SHP77 treated with DMSO at 0.1 percent for 48 hours (cell line): ENCODE data around the gene PRSS56.

Experiments
- DNase-seq: peaks from one replicate; lab custom pipeline; 2025; lab: John Stamatoyannopoulos, UW

PRSS56 gene

DNA sequence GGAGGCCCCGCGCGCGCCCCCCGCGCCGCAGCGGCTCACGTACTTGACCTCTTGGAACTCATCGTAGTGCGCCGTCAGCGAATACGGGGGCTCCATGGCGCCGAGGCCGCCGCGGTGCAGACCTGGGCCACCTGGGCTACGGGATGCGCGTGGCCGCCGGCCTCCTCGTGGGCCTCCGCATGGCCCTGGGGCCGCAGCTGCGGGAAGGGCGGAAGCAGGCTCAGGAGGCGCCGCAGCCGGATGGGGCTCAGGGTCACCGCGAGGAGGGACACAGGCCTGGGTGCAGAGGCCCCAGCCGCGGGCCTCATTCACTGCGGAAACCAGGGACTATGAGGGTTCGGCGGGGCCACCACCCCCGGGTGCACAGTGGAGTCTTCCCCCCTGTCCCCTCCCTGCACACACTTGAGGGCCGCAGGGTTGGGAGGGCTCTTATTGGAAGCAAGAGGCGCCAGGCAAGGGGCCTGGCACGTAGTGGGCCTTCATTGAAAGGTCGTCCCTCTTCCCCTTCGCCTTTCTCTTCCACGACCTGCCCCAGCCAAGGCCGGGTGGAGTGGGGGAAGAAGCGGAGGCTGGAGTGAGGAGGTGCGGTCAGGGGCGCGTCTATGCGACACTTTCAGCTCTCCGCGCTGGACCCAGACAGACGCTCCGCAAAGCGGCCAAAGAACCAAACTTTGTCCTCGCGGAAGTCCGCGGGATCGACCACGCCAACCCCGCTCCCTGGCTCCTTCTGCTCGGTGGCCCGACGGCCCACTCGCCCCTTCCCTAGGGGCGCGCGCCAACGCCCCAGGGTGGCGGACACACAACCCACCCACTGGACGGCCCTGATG, 33.4 kb upstream of the PRSS56 start:
- DNase-seq, result no peak

DNA sequence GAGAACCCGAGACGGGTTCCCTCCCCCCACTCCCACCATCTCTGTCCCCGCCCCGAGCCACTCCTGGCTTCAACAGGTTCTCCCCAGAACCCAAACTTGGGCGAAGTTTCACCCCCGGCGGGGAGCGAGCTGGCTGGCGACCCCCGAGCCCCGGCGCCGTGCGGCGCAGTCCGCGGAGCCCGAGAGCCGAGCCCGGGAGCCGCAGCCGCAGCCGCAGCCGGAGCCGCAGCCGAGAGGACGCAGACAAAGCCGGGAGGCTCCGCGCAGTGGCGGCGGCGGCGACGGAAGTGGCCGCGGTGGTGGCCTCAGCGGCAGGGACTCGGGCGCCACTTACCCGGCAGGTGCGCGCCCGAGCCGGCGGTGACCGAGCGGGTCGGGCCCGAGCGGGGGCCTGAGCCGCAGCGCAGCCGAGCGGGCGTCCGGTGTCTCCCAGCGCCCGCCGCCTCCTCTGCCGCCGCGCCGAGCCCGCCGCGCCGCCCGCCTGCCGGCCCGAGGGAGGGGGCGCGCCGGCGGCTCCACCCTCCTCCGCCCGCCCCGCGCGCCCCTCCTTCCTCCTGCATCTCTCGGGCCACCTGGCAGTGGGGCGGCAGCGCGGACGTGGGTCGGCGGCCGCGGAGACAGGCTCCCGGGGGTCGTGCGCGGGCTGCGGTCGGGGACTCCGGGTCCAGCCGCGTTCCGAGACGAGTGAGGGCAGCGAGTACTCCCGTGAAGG, 32.6 kb upstream of the PRSS56 start, which contains the start of gene ECEL1:
Gene ECEL1 (minus strand): TSS at position 450 of the 712 bp plus-strand sequence. CDS start 1,181 bp downstream, outside the sequence.
- DNase-seq, result no peak

GRCh38 chr2:232488097-232488711, 32.0 kb upstream of the PRSS56 start:
- DNase-seq, result no peak

DNA sequence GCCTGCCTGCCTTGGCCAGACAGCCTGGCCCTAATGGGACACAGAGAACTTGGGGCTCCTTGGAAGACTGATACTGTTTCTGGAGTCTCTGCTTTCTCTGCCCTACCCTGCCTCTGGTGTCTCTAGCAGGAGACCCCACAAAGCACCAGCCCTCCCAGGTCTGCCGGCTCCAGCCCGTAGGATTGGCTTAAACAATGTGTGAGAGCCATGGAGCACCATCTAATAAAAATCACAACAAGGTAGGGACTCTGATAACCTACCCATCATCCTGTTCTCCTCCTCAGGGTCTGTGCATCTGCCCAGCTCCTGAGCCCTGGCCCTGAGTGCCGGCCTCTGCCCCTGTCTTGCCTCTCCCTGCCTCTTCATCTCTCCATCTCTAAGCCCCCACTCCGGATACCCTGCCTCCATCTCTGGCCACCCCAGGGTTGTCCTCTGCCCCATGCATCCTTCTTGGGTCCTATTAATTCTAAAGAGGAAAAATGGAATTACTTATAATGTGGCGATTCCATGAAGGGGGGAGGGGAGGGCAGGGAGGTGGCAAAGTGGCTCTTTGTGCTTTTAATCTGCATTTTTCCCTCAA, 31.4 kb upstream of the PRSS56 start:
- no peak for DNase-seq

GRCh38 chr2:232489516-232490220, 30.5 kb upstream of the PRSS56 start:
- no peak for DNase-seq

DNA sequence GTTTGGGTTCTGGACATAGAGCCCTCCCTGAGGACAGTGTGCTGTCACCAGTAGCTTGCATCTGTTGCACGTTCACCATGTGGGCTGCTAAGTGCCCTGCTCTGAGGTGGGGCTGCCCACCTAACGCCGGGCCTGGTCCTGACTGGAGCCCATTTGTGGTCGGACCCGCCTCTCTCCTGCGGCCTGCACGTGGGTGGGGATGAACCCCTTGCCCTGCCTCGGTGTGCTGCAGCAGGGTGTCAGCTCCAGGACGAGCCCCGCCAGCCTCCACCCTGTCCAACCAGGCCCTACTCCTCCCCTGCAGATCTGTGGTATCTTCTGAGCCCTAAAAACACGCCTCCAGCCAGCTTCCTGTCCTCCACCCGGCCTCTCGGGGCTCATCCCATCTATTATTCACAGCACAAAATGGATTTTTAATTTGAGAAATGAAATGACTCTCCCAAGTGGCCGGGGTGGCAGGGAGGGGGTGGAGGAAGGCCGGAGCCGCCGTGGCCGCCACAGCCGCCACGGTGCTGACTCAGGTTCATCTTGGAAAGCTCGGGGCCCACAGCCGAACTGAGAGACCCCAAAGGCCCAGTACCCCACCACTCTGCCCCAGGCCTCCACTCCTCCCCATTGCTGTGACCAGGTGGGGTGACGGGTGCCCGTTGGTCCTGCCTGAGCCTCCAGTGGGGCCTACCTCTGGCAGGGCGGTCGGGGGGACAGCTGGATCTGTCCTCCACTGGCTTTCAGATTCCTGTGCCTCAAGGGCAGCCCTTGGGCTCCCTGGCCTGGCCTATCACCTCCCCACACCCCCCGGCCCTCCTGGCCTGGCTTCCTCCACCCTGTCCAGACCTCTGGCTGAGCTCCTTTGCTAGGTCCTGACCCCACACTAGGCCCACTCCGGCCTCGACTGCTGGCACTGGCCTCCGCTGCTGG, 29.7 kb upstream of the PRSS56 start:
- DNase-seq, result no peak

GRCh38 chr2:232491139-232491780, 28.9 kb upstream of the PRSS56 start:
- DNase-seq, result peak; percentile 69

GRCh38 chr2:232492236-232492848, 27.8 kb upstream of the PRSS56 start:
- no peak for DNase-seq

DNA sequence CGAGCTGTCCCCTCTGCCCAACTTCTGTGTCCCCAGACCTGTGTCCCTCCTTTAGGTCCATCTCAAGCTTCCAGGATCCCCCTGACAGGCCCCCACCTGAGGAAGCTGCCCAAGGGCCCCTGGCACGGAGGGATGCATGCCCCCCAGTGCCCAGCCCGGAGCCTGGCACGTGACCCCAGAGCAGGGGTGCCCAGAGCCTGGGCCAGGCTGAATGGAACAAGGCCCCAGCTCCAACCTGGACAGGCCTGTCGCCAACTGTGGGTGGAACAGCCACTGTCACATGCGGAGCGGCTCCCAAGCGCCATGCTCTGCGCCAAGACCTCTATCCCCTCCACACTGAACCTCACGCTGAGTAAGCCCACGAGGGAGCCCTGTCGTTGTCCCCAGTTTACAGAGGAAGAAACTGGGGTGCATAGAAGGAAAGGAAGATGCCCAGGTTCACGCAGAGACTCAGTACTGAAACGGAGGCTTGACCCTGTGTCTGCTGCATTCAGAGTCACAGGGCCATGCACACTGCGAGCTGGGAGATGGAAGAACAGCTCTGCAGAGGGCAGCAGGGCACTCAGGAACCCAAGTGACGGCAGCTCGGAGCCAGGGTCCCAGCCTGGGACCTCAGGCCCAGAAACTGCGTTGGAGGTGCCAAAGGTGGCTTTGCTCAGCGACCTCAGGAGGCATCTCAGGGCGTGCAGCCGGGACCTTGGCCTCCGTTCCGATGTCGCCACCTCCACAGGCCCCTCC, 27.1 kb upstream of the PRSS56 start:
- no peak for DNase-seq

- DNase-seq, result no peak
Observed at GRCh38 chr2:232493701-232494474, 26.3 kb upstream of the PRSS56 start.

DNA sequence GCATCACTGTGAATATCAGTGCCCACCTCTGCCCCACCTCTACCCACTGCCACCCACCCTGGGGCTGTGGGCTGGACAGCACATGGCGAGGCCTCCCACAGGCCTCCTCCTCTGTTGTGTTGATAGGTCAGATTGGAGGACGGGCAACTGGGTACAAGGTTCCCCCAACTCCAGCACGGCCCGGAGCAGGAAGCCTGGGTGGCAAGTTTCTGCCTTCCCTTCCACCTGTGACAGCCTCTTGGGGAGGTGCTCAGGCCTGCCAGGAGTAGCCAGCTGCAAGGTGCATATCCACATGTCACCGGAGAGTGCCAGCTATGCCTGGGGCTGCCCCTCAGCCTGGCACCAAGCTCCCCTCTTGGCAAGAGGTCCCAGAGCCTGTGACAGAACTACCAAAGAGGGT, 25.6 kb upstream of the PRSS56 start:
- DNase-seq, result no peak

GRCh38 chr2:232495292-232495691, 24.9 kb upstream of the PRSS56 start:
- no peak for DNase-seq

DNA sequence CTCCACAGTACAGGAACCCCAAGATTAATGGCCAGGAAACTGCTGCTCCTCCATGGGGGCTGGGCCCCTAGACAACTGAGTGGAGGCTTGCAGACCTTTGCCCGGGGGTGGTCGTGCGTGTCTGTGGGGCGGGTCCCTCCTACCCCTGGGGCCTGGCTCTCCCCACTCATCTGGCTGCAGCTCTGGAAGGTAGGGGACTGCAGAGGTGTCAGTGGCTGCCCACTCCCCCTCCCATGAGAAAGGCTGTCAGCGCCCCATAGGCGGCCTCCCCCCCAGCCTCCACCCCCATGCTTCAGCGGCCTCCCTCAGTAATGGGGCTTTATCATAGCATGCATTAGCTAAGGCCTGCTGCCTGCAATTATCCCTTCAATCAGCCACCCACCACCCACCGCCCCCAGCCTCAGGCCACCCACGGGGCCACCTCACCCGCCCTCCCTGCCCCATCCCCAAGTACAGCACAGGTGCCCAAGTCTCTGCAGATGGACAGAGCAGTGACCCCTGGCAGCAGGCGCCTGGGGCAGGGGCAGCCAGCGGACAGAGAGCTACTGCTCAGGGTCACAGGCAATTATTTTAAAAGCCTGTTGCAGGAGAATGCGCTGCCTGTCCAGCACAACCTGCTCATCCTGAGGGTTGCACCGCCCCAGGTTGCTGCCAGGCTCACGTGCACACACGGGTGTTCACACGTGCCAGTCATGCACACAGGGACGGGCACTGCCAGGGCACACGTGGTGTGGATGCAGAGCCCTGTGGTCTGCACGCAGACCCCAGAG, 23.5 kb upstream of the PRSS56 start:
- DNase-seq, result no peak

GRCh38 chr2:232497348-232497747, 22.8 kb upstream of the PRSS56 start:
- no peak for DNase-seq

DNA sequence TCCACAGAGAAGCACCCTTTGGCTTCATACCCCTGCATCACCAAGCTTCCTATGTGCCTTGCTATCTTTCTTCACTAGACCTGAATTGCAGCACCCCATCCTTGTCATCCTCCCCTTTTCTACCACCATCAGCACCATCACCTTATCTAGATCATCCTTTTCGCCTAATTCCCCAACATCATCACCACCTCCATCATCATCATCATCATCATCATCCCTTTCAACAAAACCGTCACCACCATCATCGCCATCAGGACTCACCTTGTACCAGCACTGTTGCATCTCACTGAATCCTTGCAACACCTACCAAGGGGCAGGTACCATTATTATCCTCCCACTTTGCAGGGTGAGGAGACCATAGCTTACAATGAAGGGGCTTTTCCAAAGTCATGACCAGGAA, 21.7 kb upstream of the PRSS56 start:
- no peak for DNase-seq

GRCh38 chr2:232501331-232501771, 18.8 kb upstream of the PRSS56 start:
- DNase-seq, result no peak

GRCh38 chr2:232501794-232502390, 18.3 kb upstream of the PRSS56 start:
- DNase-seq, result no peak
